Hepatic stellate cell (primary cell): ENCODE results near the gene KCTD4.
"Not testable (repeated sequence)": the region's sequence is repeated elsewhere in the genome, so short reads cannot be mapped to it uniquely, and the experiment has no call there.

Experiments
- DNase-seq: peaks from one replicate; pipeline ENCODE4 v3.0.0; 2011; ENCODE audit warnings: low spot score

The KCTD4 gene

DNA sequence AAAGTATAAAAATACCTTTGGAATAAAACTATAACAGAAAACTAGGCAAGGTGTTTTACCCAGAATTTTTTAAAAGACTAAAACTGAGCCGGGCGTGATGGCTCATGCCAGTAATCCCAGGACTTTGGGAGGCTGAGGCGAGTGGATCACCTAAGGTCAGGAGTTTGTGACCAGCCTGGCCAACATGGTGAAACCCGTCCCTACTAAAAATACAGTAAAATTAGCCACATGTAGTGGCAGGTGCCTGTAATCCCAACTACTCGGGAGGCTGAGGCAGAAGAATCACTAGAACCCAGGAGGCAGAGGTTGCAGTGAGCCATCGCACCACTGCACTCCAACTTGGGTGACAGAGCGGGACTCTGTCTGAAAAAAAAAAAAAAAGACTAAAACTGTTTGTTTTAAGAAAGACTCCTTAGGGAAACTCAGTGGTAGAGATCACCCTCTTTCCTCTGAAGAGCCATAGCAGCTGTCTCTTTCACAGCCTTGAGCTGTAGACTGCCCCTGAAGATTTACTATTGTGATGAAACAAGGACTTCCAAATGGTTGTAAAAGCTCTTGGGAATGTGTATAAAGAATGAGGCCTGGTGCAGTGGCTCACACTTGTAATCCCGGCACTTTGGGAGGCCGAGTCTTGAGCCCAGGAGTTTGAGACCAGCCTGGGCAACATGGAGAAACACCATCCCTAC lies 14.7 kb upstream of the KCTD4 start:
- no peak for DNase-seq

DNA sequence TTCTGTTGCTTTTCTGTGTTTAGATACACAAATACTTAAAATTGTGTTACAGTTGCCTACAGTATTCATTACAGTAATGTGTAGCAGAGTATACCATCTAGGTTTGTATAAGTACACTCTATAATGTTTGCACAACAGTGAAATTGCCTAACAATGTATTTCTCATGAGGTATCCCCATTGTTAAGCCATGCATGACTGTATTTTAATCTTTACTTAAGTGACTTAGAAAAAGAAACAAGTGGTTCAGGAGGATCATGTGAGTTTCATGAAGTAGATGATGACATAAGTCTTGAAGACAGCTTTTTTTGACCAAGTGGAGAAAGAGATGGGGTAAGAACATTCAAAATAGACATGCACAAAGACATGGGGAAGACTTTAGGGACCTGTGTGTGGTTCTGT lies 8.4 kb upstream of the KCTD4 start:
- no peak for DNase-seq

DNA sequence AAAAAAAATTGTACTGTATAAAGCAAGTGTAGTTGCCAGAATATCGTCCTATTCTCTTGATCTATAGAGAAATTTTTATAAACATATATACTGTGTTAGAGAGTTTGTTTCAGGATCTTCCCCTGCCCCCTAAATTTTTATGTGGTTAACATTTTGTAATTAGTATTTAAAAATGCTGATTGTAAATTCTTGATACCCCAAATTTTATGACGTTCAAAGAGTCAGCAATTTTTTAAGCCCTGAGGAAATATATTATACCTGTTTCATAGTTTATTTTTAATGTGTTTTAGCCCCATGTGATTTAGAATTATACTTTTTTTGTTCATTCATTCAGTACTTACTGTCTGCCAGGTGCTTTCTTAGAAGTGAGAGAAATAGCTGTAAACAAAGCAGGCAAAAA lies 7.3 kb upstream of the KCTD4 start:
- no peak for DNase-seq

DNA sequence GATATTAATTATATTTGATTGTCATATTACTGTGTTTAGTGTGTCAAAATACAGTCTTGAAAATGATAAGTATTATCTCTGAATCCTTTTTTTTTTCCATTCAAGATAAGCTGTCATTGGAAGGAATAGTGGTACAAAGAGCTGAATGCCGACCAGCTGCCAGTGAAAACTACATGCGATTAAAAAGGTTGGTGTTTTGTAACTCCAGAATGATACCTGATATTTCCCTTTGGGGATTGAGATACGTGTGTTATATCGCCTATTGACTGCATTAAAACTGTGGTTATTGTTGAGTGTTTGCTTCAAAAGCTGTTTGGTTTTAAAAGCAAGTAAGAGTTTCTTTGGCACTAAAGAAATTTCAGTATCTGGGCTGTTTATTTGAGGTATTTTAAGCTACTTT lies 6.5 kb upstream of the KCTD4 start:
- no peak for DNase-seq

DNA sequence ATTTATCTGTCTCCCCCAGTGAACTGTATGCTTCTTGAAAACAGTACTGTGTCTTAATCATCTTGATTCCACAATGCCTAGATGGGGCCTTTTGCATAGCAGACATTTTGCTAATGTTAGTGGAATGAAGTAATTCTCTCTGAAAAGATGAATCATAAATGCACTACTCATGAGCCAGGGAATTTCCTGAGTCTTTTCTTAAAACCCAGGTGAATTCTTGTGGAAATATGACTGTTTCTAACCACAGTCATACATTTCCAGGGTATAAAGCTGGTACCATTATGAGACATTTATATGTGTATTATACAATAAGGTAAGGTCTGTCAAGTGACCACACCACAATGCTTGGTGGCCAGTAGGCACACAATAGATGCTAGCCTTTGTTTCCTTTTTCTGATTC lies 5.5 kb upstream of the KCTD4 start:
- peak; percentile 57 for DNase-seq

DNA sequence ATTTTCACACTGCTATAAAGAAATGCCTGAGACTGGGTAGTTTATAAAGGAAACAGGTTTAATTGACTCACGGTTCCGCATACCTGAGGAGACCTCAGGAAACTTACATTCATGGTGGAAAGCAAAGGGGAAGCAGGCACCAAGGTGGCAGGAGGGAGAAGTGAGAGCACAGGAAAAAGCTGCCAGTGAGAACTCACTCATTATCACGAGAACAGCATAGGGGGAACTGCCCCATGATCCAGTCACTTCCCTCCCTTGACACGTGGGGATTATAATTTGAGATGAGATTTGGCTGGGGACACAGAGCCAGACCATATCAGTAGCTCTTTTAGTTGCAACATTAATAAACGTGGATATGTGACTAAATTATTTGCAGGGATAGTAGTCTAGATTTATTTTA lies 4.3 kb upstream of the KCTD4 start:
- DNase-seq: no peak

DNA sequence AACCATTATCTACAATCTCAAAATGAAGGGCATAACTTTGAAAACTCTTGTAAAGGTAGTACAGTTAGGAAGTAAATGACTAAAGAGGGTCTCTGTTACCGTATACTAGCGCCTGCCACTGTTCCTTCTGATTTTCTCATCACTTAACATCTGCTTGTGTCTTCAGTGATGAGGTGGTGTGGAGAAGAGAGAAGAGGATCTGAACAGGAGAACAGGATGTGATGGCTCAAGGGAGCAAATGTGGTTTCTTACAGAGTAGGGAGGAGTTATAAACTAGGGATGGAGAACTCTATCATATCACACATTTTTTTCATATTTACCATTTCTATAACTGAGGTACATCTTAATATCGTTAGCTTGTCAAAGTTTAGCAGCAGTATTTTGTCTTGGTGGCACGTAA lies 1.1 kb downstream of the KCTD4 start:
- DNase-seq: no peak

DNA sequence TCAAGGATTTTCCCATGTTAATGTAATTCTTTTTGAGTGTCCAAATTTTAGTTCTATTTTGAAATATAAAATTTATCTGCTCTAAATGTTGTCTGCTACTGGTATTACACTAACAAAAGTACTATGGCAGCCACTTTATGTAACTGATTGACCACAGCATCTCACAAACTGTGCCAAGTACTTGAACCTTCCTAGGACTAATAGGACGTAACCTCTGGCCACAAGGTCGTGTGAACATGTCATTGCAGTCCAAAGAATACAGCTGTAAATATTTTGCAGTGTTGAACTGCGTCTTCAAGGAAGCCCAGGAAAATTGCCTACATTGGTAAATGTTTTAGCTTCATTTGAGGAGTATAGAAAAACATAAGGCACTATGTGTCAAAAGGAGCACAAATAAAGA lies 1.9 kb downstream of the KCTD4 start:
- no peak for DNase-seq

DNA sequence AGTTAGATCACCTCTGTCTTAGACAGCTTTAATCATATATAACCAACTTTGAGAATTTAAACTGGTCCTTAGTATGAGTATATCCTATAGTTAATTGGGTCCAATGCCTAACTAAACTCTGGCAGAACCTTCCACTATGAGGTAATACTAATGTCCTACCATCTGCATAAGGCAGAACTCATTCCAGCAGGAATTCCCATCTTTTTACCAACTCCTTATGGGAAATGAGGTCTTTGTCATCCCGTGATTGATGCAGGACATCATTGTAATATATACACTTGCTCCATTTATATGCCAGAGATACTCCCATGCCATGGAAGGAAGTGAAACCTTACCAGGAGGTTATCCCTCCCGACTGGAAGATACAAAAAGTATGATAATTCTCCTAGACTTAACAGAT lies 2.8 kb downstream of the KCTD4 start:
- no peak for DNase-seq

DNA sequence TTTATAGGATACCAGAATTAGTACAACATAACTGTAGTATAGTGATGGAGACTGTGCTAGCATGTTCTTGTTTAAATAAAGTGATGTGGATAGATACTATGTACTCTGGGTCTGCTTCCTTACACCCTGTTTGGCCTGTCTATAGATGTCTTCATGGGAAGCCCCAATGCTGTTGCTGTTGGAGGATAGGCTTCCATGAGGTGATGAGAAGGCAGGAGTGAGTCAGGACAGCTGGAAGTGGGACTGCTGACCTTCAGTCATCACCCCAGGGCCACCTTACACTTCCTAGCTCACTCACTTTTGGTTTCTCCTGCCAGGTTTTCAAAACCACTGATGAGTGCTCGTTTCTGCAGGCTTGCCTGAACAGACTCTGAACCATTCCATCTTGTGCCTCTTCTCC lies 4.2 kb downstream of the KCTD4 start:
- no peak for DNase-seq

DNA sequence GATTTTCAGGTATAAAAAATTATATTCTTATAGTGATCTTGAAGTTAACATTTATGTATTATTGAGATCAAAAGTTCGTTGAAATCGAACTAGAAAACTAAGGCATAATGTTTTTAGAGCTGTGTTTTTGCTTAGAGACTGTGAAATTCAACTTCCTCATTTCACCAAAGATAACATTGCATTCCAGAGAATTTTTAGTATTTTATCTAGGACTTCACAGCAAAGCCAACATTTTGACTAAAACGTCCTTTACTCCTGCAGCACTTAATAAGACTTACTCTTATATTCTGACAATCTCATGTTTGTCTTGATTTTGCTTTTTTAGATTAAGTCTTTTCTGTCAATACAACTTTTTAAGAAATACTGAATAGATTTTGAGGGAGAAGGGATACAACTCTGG lies 4.7 kb downstream of the KCTD4 start:
- no peak for DNase-seq

DNA sequence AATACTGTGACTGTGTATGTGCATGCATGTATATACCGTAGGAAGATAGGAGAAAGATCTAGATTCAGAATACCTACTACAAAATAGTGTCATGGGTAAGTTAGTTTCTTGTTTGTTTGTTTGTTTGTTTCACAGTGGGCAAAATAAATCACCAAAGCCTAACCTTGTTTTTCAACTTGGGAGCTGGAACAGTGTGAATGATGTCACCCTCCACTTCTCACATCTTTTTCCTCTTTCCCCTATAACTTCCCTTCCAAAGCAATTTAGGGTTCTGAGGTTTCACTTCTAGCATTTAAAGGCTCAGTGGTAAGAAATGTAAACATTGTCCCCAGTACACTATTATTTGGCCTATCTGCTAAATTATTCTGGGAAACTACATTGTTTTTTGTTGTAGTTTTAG lies 5.4 kb downstream of the KCTD4 start:
- DNase-seq: no peak

DNA sequence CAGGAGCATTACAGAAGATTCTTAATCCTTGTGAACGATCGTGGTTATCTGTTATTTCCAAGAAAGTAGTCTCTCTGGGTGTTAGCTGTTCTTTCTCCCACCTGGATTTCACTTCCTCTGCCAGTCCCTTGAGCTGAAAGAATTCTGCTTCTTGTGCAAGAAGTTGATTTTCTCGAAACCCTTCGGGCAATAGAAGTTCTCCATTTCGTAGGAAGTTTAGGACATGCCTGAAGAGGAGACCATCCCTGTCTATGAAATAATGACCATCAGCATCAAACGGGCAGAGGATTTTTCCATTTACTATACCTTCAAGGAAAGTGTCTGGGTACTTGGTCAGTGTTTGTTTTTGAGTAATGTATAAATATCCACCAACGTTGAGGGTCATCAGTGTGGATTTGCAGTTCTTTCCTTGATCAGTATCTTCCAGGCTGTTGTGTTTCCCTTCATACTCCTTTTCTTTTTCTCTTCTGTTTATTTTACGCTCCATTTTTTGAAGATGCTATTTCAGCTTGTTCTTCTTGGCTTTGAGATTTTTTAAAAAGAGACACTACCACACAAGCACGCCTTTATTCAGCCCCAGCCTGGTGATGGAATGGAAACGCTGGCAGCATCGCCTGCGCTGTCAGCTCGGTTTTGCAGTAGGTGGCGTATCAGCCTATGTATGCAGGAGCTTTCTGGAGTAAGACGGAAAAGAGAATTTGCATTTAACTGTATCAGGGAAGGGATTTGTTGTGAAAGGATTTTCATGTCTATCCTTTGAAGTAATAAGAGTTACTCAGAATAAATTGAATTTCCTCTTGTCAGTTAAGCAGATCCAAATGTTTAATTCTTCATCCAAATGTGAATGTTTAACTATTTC lies 6.5 kb downstream of the KCTD4 start:
- DNase-seq: no peak

DNA sequence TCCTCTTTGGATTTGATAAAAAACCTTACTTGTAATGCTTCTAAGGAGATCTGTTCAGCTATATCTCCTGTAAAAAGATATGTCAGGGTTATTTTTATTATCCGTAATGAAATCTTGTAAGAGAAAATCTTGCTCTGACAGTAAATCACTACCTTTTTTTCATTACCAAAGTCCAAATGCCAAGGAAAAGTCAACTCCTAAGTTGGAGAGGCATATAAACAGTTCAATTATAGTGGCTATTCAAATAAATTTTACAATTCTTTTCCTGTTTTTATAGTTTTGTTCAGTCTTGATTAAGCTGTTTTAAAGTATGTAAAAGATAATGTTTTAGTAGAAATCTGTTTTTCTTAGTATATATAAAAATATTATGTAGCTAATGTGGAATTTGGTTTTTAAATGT lies 9.0 kb downstream of the KCTD4 start:
- no peak for DNase-seq

DNA sequence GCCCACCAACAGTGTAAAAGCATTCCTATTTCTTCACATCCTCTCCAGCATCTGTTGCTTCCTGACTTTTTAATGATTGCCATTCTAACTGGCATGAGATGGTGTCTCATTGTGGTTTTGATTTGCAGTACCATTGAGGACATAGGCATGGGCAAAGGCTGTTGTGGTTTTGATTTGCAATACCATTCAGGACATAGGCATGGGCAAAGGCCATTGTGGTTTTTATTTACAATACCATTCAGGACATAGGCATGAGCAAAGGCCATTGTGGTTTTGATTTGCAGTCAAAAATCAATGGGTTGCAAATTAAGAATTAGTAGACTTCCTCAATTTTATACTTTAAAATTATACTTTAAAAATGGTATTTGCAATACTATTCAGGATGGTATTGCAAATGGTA lies 11.3 kb downstream of the KCTD4 start:
- DNase-seq: not testable (repeated sequence)

DNA sequence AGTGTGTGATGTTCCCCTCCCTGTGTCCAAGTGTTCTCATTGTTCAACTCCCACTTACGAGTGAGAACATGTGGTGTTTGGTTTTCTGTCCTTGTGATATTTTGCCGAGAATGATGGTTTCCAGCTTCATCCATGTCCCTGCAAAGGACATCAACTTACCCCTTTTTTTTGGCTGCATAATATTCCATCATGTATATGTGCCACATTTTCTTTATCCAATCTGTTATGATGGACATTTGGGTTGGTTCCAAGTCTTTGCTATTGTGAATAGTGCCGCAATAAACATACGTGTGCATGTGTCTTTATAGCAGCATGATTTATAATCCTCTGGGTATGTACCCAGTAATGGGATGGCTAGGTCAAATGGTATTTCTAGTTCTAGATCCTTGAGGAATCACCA lies 11.8 kb downstream of the KCTD4 start:
- DNase-seq: not testable (repeated sequence)

DNA sequence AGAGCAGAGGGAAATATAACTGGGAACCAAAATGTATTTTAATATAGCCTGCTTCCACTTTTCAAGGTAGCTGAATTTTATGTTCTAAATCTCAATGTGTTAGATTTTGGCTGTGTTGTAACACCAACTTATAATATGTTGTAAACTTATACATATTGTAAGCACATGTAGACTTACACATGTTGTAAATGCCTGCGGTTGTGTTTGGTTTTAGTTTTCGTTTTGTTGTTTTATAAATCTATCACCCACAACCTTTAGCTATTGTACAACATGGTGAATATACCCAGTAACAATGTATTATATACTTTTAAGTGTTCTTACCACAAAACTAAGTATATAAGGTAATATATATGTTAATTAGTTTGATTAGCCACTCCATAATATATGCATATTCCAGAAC lies 15.6 kb downstream of the KCTD4 start:
- DNase-seq: no peak

DNA sequence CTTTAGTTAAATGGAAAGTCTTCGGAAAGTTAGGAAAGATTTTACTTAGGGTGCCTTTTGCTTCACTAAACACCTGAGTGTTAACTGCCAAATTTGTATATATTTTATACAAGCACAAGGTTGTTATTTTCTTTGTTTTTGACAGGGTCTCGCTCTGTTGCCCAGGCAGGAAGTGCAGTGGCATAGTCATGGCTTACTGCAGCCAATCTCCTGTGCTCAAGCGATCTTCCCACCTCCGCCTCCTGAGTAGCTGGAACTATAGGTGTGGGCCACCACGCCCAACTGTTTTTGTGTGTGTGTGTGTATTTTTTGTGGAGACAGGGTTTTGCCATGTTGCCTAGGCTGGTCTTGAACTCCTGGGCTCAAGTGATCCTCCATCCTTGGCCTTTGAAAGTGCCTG lies 16.2 kb downstream of the KCTD4 start:
- DNase-seq: no peak

DNA sequence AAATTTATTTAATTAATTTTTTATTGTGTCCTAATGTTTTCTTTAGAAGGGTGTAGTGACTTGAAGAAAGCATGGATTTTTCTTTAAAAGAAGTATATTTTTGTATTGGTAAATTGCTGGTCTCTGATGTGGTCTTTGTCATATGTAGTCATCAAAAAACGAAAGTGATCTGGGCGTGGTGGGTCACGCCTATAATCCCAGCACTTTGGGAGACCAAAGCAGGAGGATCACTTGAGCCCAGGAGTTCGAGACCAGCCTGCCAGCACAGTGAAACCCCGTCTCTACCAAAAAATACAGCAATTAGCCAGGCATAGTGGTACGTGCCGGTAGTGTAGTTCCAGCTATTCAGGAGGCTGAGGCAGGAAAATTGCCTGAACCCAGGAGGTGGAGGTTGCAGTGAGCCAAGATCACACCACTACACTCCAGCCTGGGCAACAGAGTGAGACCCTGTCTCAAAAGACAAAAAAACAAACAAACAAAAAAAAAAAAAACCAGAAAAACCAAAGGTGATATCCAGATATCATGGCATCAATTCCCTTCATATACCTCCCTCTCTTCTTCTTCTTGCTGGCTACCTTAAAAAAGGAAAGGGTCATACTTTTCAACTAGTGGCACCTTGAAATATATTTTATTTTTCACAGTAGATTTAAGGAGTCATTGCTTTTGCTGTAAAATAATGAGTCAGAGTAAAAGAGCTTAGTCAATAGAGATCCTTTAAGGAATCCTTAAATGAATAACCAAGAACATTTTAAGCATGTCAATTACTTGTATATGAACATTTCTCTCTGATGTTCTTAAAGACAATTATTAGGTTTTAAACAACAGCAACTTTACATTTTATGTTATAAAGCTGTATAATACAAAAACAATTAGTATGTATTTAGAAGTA lies 19.9 kb downstream of the KCTD4 start:
- no peak for DNase-seq

DNA sequence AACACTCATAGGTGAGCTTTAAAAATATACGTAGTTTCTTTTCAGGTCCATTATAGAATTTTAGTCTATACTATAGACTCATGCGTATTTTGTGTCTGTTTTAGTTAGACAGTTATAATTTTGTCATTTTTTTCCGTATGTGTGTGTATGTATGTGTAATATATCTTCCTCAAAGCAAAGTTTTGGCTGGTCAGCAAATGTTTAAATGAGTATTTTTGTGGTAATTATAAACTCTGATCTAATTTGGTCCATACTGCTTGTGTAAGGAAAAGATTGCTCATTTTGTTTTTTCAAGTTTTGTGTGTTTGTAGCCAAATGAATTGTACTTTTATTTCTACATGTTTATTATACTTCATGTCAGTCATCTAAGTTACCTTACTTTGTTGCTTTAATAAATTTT lies 20.5 kb downstream of the KCTD4 start:
- DNase-seq: no peak

DNA sequence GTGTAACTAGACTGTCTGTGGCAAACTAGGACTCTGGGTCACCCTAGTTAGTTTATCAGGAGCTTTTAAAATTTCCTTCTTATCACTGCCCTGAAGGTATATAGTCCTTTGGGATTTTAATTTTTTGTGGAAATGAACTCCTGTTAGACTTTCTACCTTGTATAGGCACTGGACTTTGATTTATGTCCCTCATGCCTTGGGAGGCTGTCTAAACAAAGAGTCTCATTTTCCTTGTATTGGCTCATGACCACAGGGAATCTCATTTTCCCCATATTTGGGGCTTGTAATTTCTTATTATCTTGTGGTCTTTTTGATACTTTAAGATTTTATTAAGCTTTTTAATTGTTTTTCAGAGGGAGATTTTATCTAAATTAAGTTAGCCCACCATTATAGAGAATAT lies 21.4 kb downstream of the KCTD4 start:
- DNase-seq: no peak

DNA sequence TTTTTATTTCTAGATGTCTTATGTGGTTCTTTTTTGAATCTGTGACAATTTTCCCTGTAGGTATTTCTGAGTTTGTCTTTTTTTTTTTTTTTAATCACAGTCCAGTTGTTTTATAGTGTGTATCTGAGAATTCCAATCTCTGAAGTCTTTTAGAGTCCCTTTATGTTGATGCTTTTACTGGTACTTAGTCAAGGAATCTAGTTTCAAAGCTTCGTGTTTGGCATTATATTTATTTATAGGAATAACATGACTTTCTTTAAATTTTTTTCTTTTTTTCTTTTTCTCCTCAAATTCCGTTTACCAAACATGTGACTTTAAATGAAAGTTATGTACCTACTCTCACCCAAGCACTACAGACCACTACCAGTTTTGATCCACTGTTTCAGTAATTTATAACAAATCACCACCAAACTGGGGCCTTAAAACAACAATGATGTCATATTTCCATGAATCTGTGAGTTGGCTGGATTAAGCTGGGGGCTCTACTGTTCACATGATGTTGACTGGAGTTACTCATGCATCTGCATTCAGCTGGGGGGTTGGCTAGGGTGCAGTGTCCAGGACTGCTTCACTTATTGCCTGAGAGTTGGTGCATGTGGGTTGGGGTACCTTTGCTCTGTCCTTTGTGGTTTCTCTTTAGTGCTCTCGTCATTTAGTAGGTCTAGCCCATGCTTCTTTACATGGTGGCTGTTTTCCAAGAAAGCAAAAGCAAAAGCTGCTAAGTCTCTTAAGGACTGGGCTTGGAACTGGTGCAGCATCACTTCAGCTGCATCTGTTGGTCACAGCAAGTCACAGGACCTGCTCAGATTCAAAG lies 22.3 kb downstream of the KCTD4 start:
- peak; percentile 25 for DNase-seq
